HG02759 (cell line): ENCODE results near the gene LRRFIP2.
"Not testable (repeated sequence)": the region's sequence is repeated elsewhere in the genome, so short reads cannot be mapped to it uniquely, and the experiment has no call there.

Source experiments
- ATAC-seq: cut with Tn5 transposase; IDR thresholded peaks from one replicate; pipeline ENCODE4 v1.9.1; 2021; ENCODE audit warnings: mild to moderate bottlenecking, moderate library complexity; ENCODE audit not compliant: unreplicated experiment

The LRRFIP2 gene

GRCh38 chr3:37174532-37175126 is at the start of gene LRRFIP2:
Gene LRRFIP2, minus strand, starts transcription at chr3:37174582. Its CDS starts 25,599 bp downstream, at chr3:37148983.
- ATAC-seq = peak; percentile 19

DNA sequence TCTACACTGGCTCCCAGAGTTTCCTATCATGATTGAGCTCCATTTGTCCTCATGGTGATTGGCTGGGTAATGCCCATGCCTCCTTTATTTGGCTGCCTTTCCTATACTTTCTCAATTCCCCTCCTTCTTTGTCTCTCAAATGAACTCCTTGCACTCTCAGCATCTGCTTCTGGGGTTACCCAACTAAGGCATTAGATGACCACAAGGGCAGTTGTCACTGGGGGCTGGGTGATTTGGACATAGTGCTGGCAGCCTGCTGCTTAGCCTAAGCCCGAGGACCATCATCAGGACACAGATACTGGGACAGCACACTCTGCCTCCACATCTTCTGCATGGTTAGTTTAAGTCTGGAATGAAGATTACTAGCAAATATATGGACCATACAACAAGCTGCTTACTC is 49.2 kb upstream of the LRRFIP2 start:
- no peak for ATAC-seq

GRCh38 chr3:37223141-37223558 is 48.8 kb upstream of the LRRFIP2 start:
- ATAC-seq = no peak

DNA sequence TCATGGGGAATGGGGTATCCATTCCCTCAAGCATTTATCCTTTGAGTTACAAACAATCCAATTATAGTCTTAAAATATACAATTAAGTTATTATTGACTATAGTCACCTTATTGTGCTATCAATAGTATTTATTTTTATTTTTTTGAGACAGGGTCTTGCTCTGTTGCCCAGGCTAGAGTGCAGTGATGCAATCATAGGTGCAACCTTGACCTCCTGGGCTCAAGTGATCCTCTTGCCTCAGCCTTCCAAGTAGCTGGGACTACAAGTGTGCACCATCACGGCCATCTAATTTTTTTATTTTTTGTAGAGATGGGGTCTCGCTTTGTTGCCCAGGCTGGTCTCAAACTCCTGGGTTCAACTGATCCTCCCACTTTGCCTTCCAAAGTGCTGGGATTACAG is 48.2 kb upstream of the LRRFIP2 start:
- not testable (repeated sequence) for ATAC-seq

DNA sequence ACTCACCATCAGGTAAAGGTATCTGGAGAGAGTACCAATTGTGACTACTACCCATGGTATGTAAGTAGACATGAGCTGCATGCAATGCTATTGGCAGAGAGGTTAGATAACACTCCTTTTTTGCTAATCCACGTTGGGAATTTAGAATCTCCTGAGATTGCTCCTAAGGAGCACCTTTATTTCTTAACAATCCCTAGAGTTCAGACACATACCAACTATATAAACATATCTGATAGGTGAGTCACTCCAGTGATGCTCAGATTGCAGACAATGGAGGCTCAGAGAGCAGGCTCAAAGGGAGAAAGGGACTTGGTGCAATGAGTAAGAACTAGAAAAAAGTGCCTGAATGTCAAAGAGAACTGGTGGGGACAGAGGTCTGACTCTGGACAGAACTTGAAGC is 47.0 kb upstream of the LRRFIP2 start:
- ATAC-seq = peak; percentile 42

DNA sequence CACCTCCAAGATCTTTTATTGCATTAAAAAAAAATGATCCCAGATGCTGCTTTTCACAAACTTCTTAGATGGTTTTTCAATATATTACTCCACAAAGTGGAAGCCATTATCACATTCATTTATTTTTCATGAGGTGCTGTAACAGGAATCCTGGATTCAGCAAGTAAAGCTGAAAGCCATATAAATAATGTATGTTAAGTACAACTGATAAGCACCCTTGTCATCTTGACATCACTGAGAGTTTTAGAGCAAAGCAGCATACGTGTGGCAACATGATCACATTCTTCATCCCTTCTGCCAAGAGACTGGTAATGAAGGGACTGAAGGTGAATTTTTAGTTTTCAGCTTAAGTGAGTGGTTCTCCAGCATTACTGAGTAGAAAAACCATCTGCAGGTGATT is 44.9 kb upstream of the LRRFIP2 start:
- no peak for ATAC-seq

GRCh38 chr3:37218206-37218605 is 43.8 kb upstream of the LRRFIP2 start:
- ATAC-seq = no peak

GRCh38 chr3:37217098-37217849 is 42.9 kb upstream of the LRRFIP2 start:
- no peak for ATAC-seq

DNA sequence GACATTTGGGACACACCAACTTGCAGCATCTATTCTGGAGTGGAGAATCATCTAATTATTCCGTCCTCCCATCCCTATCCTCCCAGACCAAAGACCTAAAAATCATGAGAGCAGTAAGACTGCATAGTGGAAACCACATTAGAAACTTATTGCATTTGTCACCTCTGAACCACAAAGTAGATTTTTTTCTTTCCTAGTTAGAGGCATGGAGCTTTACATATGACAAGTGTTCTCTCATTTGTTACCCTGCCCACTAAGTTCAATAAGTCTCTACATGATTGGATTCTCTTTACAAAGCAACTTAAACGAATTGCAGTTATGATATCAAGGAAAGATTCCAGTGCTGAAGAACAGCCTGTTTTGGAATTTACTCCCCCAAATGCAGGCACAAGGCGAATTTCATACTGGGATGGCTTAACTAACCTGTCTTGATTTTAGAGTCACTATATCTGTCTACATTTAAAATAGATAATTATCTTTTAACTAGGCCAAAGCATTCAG is 42.3 kb upstream of the LRRFIP2 start:
- no peak for ATAC-seq

DNA sequence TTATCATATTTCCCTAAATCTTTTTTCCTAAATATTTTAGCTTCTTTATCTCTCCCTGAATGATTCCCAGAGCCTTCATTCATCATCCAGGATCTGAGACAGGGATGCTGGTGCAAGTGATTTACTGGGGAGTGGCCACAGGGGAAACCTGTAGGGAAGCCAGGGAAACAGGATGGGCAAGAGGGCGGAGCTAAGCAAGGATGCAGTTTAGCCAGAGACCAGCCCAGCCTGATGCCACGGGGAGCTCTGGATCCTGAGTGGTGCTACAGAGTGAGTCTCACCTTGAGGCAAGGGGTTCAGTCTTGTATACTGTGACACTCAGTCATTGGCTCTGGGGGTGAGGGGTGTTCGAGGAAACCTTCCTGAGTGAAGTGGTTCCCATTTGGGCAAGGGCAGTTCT is 39.7 kb upstream of the LRRFIP2 start:
- no peak for ATAC-seq

DNA sequence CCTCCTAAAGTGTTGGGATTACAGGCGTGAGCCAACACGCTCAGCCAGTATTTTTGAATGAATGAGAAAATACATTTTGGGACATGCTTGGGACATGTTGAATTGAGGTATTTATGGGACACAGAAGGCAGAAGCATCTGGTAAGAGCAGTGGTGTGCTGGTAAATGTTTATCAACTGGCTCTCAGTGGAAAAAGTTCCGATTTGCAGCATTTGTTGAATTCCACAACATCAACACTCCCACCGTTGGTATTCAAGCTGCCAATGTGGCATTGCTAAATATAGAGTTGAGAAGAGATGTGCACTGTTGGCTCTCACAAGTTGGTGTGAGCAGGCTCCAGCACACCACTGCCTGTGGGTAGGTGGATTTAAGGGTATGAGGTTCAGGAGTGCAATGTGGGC is 35.8 kb upstream of the LRRFIP2 start:
- ATAC-seq = no peak

DNA sequence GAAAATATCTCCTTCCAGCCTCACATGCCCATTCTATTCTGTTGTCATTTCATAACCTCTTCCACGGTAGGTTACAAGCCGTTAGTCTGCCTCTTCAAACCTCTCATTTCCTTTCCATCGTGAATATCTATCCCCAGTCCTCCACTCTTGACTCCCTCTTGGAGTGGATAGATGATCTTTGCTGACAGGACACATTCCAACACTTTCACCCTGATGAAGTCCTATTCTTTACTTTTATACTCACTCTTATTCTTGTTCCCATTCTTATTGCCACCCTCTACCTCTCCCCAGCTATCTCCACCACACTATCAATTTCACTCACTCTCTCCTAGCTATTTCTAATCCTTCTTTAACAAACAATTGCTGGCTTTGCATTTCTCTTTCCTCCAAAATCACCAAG is 34.2 kb upstream of the LRRFIP2 start:
- not testable (repeated sequence) for ATAC-seq

DNA sequence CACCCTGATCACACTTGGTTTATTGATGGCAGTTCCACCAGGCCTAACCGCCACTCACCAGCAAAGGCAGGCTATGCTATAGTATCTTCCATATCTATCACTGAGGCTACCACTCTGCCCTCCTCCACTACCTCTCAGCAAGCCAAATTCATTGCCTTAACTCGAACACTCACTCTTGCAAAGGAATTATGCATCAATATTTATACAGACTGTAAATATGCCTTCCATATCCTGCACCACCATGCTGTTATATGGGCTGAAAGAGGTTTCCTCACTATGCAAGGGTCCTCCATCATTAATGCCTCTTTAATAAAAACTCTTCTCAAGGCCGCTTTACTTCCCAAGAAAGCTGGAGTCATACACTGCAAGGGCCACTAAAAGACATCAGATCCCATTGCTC is 33.6 kb upstream of the LRRFIP2 start:
- not testable (repeated sequence) for ATAC-seq

GRCh38 chr3:37206041-37206440 is 31.7 kb upstream of the LRRFIP2 start:
- not testable (repeated sequence) for ATAC-seq

DNA sequence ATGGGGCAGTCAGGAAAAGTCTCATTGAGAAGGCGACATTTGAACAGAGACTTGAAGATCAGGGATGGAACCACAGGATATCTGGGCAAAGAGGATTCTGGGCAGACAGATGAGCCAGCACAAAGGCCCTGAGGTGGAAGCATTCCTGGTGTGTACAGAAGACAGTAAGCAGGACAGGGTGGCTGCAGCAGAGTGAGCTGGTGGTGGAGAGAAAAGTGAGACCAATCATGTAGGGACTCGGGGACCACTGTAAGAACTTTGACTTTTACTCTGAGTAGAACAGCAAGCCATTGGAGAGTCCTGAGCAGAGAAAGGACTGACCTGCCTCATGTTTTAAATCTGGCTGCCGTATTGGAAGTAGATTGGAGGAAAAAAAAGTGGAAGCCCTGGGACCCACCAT is 29.9 kb upstream of the LRRFIP2 start:
- no peak for ATAC-seq

- no peak for ATAC-seq
These were observed 27.7 kb upstream of the LRRFIP2 start for GRCh38 chr3:37202035-37202434.

DNA sequence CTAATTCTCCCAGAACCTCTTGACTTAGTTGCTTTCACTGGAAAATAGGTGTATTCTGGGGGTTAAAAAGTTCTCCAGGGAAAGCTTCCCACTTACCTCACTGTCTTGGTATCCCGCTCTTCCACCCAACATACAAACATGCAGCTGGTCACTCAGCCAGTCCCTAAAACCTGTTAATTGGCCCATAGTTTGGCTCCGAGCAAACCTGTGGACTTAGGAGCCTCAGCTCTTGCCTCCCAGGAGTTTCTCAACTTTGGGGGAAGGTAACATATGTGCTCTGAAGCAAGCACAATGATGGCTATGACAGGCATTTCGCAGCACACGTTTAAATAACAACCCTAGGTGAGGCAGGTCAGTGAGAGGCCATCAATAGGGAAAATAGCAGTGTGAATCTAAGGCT is 25.8 kb upstream of the LRRFIP2 start:
- no peak for ATAC-seq

DNA sequence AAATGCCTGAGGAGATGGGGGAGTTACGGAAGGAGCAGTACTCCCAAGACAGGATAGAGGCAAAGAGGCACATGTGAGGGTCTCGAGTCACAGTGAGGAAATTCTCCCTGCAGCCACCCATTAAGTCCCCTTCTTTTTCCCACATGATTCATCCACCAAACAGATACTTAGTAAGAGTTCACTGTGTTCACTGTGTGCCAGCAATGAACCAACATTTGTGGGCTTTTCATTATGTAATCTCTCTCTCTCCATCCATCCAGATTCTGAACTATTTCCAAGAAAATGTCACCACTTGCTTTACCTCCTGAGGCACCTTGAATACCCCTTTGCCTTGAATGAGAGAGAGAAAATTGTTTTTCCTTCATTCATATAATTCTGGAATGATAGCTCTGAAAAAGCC is 24.6 kb upstream of the LRRFIP2 start:
- no peak for ATAC-seq

DNA sequence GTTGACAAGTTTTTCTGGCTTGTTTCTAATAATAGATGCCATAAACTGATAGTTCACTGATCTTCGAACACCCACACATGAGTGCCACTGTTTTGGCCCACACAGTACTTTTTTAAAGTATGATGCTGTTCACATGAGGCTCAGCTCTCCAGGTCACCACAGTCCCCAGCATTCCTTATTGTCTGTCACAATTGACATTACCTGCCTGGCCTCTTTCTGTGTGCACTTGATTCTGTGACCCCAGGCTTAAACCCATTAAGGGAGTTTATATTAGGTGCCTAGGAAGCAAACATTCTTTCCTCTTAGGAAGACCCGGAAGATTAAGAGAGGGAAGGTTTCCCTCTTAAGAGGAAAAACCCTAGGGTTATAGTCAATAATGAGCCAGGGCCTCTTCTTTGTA is 24.2 kb upstream of the LRRFIP2 start:
- no peak for ATAC-seq

DNA sequence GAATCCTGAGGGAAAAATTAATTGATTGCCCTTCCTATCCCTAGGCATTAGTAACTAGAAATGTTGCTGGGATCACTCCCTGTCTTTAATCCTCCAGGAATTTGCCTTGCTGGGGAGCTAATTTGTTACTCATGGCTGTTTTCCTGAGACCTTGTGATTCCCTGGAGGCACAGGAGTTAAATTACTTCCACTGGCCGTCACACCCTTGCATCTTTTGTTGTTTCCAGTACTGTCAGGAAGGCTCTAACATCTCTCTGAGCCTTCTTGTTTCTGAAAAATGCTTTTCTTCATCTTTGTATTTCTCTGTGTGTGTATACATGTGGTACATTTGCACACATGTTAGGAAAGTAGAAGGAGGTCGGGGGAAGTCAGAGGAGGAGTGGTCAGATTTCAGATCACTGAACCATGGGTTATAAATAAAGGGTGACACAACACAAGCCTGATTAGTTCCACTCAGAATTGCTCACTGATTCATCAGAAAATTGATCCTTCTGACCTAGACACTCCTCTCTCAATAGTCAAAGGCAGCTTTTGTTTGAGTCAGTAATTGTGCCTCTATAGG is 23.5 kb upstream of the LRRFIP2 start:
- no peak for ATAC-seq

DNA sequence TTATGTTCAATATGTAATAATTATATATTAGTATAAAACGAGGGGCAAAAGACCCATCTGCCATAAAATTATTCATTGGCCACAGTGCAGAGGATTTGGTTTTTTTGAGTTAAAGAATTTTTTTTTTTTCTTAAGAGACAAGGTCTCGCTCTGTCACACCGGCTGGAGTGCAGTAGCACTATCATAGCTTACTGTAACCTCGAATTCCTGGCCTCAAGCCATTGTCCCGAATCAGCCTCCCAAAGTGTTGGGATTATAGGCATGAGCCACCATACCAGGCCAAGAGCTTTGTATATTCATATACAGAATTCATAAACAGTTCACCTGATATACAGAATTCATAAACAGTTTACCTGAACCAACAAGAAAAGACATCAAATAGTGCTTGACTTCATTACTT is 20.2 kb upstream of the LRRFIP2 start:
- no peak for ATAC-seq

DNA sequence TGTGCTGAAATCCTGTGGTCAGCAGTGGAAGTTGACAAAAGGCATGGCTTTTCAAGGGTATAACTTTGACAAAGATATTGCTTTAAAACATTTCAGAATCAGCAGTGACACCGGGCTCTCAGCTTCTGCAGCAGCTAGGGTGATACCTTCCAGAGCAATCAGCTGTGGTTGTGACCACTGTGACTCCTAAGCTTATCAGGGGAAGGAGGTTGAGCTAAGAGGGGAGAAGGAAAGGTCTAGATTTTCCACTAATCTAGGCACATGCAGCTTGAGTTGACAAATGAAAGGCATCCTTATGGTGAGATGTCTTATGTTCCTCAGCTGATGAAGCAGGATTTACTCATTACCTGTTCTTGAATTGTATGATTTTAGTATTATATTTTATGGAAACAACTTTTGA is 16.3 kb upstream of the LRRFIP2 start:
- no peak for ATAC-seq
